Astrocyte of the spinal cord (primary cell): Measurements from ENCODE around the gene FSTL1.

Source experiments
- DNase-seq: peaks from one replicate; pipeline ENCODE4 v3.0.0; 2011; ENCODE audit warnings: low read depth, low spot score
- H3K4me3 ChIP-seq: 2 replicates; pipeline ENCODE4 v1.5.1; 2011; ENCODE audit warnings: low read depth, mild to moderate bottlenecking, low read length, moderate library complexity
- CTCF ChIP-seq: IDR thresholded peaks from 2 replicates; pipeline ENCODE4 v1.5.1; 2012; ENCODE audit warnings: low read depth, mild to moderate bottlenecking, low read length, inconsistent platforms
- in situ Hi-C: cut with HindIII; loops from 2 replicates; pipeline ENCODE4 v1.10.0; 2017; ENCODE audit warnings: low sequenced_read_pairs

The FSTL1 gene

GRCh38 chr3:120442975-120443517 is 7.7 kb downstream of the FSTL1 start:
- H3K4me3 ChIP-seq = no peak overlapping the region
- peak; percentile 59 for TF ChIP-seq CTCF
- in situ Hi-C loops = no loop called here
- DNase-seq = no peak

GRCh38 chr3:120441776-120442175 is 9.0 kb downstream of the FSTL1 start:
- no peak for TF ChIP-seq CTCF
- in situ Hi-C loops = no loop called here
- no peak for DNase-seq
- H3K4me3 ChIP-seq = no peak overlapping the region

GRCh38 chr3:120440762-120441161 is 10.0 kb downstream of the FSTL1 start:
- DNase-seq = no peak
- no peak for TF ChIP-seq CTCF
- in situ Hi-C loops = no loop called here
- no peak overlapping the region for H3K4me3 ChIP-seq

GRCh38 chr3:120440001-120440703 is 10.6 kb downstream of the FSTL1 start:
- H3K4me3 ChIP-seq = no peak overlapping the region
- in situ Hi-C loops = no loop called here
- no peak for DNase-seq
- TF ChIP-seq CTCF = no peak

GRCh38 chr3:120438665-120439370 is 12.0 kb downstream of the FSTL1 start:
- H3K4me3 ChIP-seq = no peak overlapping the region
- TF ChIP-seq CTCF = no peak
- in situ Hi-C loops = no loop called here
- DNase-seq = peak; percentile 90

GRCh38 chr3:120438216-120438615 is 12.6 kb downstream of the FSTL1 start:
- no peak overlapping the region for H3K4me3 ChIP-seq
- no peak for DNase-seq
- TF ChIP-seq CTCF = no peak
- in situ Hi-C loops = no loop called here
